Pulmonary artery endothelial cell (primary cell): Measurements from ENCODE around the gene CYP8B1. TPM values are rescaled to one million over a fixed set of nuclear protein-coding genes. Genes with fewer than 3 reads are reported as not detected.

Experiments
- DNase-seq: peaks from one replicate; pipeline ENCODE4 v3.0.0-alpha.2; 2011; ENCODE audit warnings: low read depth, low spot score
- total RNA-seq: library from RNA; depleted of rRNA; stranded (reverse); fragments of >200 nt; gene quantifications from 2 replicates; pipeline ENCODE4 v1.2.3, GENCODE V29; 2014

Gene CYP8B1
- total RNA-seq, 1 donor from 2014 or later = not detected

DNA sequence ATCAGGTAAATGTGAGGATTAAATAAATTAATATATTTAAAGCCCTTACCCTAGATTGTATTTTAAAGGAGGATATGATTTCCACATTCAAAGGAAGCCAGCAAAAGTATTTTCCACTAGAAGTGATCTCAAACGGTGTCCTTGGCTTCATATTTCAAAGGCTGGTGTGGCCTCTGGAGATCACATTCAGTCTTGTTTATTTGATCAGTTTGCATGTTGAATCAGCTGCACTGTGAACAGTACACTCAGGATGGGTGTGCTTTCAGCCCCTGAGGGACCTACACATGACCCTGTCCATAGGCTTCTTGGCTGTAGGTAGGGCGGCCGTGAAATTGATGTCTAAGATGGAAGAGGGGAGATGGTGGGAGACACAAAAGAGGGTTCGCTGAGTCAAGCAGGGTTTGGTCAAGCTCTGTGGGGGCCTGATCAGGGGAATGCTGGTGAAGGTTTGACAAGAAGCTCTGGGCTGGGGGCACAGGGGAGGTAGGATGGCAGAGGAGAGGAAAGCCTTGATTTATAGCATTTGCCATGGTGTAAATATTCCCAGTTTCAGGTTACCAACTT lies 21.9 kb downstream of the CYP8B1 start:
- no peak for DNase-seq

DNA sequence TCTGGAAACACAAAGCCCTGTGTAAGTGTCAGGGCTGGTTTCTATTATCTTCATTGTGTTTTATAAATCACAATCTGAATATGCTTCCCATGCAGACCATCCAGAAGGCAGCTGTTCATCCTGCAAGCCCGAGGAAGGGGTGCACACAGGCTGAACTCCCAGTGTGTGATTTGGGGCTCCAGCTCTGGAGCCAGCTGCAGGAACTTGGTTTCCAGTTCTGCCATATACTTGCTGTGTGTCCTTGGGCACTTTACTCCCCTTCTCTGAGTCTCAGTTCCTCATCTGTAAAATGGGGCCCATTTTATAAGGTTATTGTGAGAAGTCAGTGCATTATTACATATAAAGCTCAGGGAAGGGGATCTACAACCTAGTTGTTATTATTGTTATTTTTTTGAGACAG lies 22.6 kb downstream of the CYP8B1 start:
- no peak for DNase-seq

DNA sequence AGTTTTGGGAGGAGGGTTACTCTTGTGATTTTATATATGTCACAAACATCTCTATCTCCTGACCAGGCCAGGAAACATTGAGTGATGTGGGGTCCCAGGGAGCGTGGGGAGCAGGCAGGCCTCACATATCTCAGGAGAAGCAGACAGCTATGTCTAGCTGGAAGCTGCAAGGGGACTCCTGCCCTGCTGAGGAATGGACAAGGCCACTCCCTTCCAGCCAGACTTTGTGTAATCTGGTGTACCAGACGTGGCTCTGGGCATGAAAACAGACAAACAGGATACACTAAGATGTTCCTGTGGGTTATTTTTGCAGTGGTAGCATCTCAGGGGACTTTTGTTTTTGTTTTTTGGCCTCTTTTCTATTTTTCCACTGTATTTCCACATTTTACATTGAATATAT lies 23.2 kb downstream of the CYP8B1 start:
- no peak for DNase-seq

DNA sequence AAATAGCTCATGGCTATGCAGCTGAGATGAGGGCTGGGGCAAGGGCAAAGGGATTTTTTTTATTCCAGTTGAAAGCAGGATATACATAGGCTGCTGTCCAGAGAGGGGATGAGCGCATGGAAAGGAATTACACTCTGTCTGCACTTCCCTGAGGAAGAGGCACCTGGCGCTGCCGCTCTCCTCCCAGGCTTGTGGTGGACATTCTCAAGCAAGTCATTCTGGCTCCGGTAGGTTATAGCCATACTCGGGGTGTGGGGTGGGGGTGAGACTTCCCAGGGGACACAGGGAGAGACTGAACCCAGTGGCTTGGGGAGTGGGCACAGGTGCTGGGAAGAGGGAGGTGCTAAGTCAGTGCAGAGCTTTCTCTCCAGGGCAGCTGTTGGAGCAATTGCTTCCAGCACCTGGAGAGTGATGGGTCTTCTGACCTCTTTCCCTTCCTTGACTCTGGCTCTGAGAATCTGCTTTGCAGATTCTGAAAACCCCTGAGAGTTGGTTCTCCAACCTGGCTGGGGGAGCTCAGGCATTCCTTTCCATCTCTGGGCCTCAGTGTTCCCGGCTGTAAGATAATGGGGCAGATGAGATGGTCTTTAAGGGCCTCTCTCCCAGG lies 24.3 kb downstream of the CYP8B1 start:
- DNase-seq = no peak

DNA sequence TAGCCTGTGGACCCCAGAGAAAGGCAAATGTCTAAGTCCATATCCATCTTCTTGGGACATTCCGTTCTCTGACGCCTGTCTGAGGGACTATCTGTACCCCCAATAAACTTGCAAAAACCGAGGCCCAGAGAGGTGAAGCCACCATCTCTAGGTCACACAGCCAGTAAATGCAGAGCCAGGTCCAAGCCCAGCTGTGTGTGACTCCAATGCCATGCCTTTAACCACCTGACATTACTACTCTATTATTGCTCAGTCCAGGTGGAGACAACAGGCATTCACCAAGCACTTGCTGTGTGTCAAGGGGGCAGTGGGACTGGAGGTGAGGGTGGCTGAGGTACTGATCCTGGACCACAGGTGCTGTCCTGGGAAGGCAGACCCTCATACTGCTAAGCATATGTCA lies 25.4 kb downstream of the CYP8B1 start:
- DNase-seq = no peak

DNA sequence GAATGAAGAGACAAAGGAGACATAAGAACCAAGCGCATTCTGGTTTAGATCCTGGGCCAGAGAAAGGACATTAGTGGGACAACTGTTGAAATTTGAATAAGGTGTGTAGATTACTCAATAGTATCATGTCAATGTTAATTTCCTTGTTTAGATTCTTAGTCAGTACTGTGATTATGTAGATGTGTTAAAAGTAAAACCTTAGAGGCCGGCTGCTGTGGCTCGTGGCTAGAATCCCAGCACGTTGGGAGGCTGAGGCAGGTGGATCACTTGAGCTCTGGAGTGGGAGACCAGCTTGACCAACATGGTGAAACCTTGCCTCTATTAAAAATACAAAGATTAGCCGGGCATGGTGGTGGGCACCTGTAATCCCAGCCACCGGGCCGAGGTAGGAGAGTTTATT lies 26.7 kb downstream of the CYP8B1 start:
- no peak for DNase-seq

DNA sequence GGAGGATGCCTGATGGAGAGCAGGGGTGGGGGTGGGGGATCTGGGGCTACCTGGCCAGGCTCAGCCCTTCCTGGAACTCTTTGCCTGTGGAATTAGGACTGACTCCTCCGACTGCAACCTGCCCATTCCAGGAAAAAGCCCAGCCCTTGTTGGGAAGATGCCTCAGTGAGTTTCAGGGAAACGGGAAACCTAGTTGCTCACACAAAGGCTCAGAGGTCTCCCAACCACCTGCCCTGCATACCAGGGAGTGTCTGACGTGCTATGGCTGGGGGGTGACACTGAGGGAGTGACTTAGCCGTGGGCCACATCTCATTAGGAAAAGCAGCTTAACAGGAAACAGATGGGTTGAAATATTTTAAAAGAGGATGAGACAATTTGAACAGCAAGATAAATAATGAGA lies 27.9 kb downstream of the CYP8B1 start:
- DNase-seq = no peak

DNA sequence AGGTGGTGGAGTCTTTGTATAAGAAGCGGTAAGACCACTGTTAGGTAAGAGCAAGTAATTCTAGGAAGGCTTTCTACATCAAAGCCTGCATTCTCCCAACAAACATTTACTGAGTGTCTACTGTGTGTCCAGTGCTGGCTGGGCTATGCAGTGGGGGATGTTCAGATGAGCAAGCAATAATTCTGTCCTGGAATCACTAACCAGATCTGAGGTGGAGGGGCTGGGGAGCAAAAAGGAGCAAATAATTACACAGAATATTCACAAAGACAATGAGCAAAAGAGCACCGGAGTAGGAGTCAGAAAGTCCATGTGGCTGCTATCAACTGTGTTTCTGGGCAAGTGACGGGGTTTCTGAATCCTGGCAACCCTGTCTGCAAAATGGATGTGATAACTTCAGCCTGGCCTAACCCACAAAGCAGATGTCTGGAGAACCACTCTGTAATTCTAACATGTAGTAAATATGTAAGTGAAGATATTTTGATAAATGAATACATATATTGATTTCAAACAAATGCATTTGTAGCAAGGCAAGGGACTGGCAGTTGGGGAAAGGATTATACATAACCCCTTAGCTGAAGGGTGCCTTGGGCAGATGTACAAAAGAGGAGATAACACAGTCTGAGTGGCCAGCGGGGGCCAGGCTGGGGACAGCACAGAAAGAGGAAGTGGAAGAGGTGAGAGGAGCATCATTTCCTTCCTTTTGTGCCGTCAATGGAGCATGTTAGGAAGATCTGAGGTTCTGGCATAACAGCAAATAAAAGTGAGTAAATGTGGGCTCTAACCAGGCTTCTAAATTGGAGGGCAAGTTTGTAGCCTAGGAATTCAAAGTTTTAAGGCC lies 28.8 kb downstream of the CYP8B1 start:
- DNase-seq = no peak

DNA sequence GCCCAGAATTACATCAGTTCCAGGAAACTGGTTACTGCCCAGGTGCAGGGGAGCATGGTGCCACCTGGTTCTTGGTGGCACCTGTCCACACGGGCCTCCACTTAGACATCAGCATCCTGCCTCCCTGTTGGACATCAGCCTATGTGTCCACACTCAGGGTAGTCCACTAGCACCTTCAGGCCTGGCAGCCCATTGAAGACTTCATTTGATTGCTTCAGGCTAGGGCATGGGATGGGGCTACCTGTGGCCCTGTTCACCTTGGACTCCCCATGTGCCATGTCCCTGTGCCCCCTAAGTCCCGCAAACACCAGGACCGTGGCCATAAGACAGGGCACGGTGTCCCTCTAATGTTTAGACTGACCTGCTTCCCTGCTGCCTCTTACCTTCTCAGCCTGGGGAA lies 30.9 kb downstream of the CYP8B1 start:
- DNase-seq = no peak

DNA sequence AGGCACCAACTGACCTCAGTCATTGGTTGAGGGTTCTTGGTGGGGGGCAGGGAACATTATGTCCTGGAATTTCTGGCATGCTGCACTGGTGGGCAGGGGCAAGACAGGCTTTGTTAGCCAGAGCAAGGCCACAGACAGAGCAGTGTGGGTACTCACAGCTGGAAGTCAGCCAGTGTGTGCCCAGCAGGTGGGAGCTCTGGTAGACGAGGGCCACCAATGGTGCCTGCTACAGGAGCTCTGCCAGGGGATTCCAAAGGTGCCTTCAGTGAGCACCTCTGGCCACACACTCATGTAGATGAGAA lies 31.3 kb downstream of the CYP8B1 start:
- DNase-seq = no peak

DNA sequence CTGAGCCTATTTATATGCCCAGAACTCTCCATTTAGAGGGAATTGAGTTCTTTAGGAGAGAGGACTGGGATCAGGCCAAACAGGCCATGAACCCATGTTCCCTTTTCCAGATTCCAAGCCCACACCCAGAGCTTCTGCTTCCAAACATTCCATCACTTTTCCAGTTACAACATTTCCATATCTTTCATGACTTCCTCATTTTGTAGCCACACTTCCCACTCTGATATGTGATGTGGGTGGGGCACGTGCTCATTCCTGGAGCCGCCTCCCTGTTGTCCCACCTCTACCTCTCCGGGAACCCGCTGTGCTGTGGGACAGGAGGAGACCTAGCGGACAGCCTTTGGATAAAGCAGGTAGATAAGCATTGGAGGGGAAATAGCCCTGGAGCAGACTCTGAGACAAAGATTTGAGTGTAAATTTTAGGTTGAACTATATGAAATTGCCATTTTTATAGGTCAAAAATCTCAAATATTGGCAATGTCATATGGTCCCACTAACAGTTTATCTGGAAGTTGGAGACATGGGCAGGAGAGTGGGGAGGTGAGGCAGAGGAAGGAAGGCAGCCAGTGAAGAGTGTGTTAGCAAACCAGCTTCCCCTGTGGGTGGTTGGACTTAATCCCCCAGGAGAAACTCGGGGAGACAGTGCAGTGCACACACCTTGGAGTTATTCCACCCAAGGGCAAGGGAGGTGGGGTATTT lies 31.8 kb downstream of the CYP8B1 start:
- no peak for DNase-seq

DNA sequence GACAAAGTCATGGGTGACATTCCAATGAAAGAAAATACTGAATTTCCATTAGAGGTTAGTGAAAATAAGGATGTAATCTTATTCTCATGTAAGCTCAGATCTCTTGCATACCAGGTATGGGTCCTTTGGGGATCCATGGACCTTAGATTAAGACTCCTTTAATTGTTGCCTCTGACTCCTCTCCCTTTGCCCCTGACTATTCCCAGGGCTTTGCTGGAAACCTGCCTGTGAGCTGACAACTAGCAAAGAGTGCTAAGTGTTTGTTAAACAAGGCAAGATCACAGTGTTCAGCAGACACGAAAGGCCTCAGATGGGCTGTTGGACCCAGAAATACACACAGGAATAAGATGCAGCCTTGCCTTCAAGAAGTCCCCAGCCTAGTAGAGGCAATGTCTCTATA lies 34.3 kb downstream of the CYP8B1 start:
- DNase-seq = no peak

DNA sequence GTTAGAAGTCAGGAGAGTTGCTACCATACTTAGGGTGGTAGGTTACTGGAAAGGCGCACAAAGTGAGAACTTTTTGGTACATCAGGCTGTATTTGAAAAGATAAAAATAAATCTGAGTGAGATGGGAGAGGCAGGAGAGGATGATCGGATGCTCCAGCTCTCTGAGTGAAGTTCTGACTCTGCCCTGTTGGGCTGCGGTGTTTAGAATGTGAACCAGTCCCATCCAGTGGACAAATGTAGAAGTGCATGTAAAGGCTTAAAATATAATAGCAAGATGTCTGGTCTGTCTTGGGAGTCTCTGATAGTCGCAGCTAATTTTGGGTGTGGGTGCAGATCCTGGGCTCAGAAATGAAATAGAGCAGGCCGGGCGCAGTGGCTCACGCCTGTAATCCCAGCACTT lies 36.1 kb downstream of the CYP8B1 start:
- peak; percentile 8 for DNase-seq

DNA sequence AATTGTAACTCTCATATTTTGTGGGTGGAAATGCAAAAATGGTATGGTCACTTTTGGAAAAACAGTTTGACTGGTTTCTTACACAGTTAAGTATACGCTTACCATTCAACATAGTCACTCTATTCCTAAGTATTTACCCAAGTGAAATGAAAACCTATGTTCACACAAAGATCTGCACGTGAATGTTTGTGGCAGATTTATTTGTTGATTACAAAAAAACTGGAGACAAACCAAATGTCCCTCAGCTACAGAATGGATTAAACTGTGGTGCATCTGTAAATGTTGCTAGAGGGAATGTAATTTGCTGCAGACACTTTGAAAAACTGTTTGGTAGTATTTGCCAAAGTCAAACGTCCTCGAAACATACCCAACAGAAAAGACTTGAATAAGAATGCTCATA lies 37.1 kb downstream of the CYP8B1 start:
- no peak for DNase-seq

DNA sequence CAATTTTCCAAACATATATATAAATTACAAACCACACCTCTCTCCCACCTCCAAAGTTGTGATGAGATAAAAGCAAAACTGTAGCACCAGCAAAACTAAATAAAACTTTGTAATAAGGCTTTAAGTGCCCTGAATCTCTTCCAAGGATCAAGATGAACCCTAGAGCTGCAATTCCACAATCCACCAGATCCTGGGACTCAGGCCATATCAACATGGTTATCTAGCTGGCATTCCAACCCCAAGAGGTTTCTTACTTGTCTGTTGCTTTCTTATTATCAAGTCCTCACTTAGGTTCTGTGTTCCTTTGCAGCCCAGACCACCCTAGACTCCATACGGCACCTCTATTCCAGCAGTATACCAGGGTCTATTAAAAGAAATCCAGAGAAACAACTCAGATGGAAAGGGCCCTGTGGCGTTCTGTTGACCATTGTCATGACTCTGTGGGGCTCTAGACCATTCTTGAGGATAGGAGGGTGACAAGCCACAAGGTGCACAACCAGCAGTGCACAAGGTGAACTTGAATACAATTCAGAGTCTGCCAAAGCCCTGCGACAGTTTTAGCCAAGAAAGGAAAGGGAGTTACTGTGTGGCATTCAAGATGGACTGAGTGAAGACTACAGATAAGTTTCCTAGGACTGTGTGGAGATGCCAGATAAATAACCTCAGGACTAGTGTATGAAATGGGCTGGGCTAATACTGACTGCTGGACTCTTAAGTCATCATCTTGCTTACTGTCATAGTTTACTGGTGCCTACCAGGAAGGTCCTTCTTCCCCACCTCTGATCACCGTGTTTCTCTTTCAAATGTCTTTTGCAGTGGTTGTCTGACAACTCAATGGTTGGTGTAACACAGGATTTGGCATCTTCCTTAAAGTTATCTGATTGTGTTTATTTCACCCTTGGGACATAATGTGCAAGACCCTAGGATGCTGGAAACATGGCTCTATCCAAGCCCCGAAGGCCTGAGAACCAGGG lies 39.2 kb downstream of the CYP8B1 start:
- no peak for DNase-seq

DNA sequence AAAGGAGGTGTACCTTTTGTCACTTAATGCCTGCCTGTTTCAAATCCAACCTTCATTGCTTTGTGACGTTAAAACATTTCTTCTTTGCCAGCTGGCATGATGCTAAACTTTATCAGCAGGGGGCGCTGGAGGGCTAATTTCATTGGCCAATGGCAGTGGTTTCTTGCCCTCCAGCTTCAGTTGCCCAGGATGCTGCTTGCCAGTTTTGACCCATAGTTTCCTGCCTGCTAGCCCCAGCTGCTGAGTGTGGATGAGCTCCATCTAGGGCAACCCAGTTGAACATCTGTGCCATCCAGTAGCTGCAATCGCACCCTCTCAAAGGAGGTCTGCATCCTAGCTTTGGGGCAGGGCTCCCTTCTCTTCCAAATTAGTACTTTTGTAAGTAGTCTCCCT lies 44.4 kb downstream of the CYP8B1 start:
- DNase-seq = no peak

DNA sequence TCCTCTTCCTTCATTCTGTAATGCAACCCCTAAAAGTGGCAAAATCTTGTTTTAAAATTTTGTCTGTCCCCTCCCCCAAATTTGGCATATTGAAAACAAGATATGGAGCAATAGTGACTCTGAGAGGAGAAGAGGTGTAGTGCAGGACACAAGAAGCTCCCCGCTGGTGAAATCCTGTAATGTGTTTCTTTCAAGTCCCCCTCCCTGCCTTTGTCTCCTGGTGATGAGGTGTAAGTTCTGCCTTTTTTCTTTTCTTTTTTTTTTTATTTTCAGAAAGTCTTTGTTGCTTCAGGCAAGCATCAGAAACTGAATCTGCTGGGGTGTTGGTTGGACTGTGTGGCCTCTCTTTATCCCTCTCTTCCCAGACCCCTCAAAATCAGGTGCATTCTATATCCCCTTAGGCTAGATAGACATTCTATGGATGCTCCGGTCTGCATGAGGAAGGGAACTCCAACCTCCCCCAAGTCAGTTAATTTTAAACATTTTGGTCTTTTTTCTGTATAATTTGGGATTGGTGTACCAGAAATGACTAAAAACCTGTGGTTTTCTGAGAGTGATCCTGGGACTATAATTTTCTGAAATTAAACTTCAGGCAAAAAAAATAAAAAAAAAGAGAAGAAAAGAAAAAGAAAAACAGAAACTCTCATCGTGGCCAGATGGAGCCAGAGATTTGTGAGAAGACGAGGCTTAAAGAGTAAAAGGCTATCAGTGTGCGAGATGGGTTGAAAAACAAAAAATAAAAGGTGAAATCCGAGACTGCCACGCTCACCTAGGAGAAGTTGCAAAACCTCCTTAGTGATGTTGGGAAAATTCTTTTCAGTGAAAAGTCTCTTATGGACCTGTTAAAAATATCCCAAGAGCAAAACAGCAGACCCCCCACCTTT lies 45.0 kb downstream of the CYP8B1 start:
- DNase-seq = no peak

DNA sequence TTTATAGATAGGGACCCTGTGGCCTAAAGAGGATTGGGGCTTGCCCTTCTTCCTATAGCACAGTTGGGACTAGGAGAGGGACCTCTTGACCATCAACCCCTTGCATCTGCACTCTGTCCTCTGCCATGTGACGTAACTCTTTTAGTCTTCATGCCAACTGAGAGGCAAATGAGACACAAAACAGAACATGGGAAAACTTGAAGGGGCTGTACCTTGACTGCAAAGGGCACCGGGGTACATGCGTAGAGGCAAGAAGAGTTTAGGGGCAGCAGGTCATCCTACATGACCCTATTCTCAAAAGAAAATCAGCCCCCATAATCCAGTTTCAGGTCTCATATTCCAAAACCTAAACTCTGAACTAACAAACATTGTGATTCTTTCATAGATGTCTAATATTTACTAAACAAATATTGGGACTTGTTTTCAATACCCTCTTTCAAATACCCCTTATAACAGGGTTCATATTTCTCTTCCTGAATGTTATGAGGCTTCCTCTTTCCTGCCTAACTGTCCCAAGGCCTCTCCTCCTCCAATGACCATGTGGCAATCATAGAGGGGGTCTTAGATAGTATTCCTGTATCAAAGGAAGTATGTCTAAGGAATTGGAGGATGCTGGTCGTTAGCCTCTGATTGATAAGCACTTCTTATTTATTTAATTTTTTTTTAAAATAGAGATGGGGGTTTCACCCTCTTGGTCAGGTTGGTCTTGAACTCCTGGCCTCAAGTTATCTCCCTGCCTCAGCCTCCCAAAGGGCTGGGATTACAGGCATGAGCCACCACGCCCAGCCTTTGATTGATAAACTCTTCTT lies 45.8 kb downstream of the CYP8B1 start:
- DNase-seq = no peak

DNA sequence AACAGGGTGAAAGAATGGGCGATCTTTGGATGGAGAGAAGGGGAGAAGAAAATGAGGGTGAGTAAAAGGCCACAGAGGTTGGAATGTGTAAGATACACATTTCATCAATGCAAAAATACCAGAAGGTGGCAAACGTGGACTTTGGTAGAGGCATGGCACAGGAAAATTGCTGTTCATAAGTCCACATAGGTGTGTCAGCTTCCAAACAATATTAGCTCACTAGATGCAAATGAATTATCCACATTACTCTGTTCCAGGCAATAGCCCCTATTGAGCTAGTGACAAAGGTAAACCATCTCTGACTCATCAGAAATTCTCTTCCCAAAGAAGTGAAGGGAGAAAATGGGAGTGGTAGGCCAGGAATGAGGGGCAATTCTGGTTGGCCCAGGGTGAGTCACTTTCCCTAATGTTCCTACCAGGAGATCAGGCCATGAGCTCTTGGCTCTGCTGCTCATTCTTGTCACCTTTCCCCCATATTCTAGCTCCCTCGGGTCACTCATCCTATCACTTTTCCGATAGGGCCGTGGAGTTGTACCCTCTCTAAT lies 46.5 kb downstream of the CYP8B1 start:
- DNase-seq = no peak
